ENCODE measurements around the gene GH1.
"Not testable (repeated sequence)": the region's sequence is repeated elsewhere in the genome, so short reads cannot be mapped to it uniquely, and the experiment has no call there.

DNA sequence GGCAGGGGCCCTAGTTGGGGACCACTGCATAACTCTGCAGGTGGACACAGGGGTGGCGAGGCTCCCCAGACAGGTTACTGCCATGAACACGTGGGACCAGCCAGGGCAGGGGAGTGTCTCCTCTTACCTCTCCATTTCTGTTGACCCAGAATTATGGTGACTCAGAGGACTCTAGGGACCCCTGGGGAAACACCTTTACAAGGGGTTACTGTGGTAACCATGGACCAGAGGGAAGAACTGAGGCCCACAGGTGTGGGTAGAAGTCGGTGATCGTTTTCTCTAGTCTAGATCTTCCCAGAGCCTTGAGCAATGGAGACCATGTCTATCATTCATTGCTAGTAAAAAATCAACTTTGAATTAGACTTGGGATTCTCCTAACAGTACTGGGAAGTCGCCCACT, 2.1 kb upstream of the GH1 start:
- TF ChIP-seq EZH2phosphoT487 (IDR thresholded peaks at IDR 0.05; ENCODE audit: borderline replicate concordance, low read depth); POLR2AphosphoS5 (IDR thresholded peaks at IDR 0.05; ENCODE audit: low read depth, low read length); TEAD4 (IDR thresholded peaks at IDR 0.05; ENCODE audit: borderline replicate concordance, insufficient read depth); GATA2 (CRISPR knock-in tag; IDR thresholded peaks at IDR 0.05): not testable (repeated sequence)
- TF ChIP-seq, protein P1, sequence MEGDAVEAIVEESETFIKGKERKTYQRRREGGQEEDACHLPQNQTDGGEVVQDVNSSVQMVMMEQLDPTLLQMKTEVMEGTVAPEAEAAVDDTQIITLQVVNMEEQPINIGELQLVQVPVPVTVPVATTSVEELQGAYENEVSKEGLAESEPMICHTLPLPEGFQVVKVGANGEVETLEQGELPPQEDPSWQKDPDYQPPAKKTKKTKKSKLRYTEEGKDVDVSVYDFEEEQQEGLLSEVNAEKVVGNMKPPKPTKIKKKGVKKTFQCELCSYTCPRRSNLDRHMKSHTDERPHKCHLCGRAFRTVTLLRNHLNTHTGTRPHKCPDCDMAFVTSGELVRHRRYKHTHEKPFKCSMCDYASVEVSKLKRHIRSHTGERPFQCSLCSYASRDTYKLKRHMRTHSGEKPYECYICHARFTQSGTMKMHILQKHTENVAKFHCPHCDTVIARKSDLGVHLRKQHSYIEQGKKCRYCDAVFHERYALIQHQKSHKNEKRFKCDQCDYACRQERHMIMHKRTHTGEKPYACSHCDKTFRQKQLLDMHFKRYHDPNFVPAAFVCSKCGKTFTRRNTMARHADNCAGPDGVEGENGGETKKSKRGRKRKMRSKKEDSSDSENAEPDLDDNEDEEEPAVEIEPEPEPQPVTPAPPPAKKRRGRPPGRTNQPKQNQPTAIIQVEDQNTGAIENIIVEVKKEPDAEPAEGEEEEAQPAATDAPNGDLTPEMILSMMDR (IDR thresholded peaks at IDR 0.05) = not testable (repeated sequence)
- TF ChIP-seq, protein P2, sequence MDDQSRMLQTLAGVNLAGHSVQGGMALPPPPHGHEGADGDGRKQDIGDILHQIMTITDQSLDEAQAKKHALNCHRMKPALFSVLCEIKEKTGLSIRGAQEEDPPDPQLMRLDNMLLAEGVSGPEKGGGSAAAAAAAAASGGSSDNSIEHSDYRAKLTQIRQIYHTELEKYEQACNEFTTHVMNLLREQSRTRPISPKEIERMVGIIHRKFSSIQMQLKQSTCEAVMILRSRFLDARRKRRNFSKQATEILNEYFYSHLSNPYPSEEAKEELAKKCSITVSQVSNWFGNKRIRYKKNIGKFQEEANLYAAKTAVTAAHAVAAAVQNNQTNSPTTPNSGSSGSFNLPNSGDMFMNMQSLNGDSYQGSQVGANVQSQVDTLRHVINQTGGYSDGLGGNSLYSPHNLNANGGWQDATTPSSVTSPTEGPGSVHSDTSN (IDR thresholded peaks at IDR 0.05) = not testable (repeated sequence)

Measured in SK-N-SH (cell line).